GM23248 (cell line): ENCODE data around the gene CAMKMT.

Experiments
- EZH2 ChIP-seq: fragments of 200-600 bp; sonication (generic); IDR thresholded peaks from 2 replicates; pipeline ENCODE4 v1.6.1; 2018; ENCODE audit warnings: antibody characterized with exemption, mild to moderate bottlenecking; ENCODE audit not compliant: insufficient read depth, poor library complexity, severe bottlenecking
- EZH2phosphoT487 ChIP-seq: fragments of 200-600 bp; sonication (generic); IDR thresholded peaks from 2 replicates; pipeline ENCODE4 v1.6.1; 2018; ENCODE audit warnings: antibody characterized with exemption, moderate library complexity, mild to moderate bottlenecking, low read depth; ENCODE audit not compliant: insufficient read depth

GRCh38 chr2:44700824-44701223 lies 339.1 kb downstream of the CAMKMT start:
- no peak for TF ChIP-seq EZH2
- no peak for TF ChIP-seq EZH2phosphoT487
